NCI-H748 treated with DMSO at 0.1 percent for 48 hours (cell line): ENCODE results near the gene SRA1.
A peak's percentile ranks its signal among the peaks of the same experiment; 100 is the strongest.

Experiments
- DNase-seq: peaks from one replicate; lab custom pipeline; 2025; lab: John Stamatoyannopoulos, UW

Gene SRA1

DNA sequence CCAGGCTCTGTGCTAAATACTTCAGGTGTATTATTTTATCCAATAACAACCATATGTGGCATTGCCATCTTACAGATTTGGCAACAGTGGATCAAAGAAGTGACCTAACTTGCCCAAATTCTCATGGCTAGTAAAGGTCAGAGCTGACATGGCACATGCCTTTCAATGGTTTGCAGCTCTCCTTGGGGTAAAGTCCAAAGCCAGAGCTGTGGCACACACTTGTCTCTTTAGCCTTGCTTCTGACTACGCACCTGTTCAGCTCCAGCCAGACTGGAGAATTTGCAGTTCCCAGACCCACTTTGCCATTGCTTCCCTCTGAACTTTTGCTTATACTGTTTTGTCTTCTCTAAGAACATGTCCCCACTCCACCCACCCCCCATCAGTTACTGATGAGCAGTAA is 13.2 kb upstream of the SRA1 start:
- no peak for DNase-seq

GRCh38 chr5:140570058-140570457 is 12.8 kb upstream of the SRA1 start:
- DNase-seq = no peak

DNA sequence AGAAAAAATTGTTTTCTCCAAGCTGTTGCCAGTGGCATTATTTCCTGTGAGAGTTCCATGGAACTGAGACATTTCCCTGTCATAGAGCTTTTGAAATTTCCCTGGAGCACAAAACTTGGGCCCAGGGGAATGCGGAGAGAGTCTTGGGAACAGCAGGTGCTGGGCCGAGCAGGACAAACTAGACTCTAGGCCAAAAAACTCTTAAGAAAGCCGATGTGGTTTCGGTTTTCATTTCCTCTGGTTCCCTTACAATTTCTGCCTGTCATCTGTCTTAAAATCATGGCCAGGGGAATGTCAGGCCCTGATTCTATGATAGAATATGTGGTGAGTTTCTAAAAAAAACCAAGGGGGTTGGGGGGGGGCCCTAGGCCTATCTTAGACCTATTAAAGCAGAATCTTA is 11.9 kb upstream of the SRA1 start:
- DNase-seq = no peak

DNA sequence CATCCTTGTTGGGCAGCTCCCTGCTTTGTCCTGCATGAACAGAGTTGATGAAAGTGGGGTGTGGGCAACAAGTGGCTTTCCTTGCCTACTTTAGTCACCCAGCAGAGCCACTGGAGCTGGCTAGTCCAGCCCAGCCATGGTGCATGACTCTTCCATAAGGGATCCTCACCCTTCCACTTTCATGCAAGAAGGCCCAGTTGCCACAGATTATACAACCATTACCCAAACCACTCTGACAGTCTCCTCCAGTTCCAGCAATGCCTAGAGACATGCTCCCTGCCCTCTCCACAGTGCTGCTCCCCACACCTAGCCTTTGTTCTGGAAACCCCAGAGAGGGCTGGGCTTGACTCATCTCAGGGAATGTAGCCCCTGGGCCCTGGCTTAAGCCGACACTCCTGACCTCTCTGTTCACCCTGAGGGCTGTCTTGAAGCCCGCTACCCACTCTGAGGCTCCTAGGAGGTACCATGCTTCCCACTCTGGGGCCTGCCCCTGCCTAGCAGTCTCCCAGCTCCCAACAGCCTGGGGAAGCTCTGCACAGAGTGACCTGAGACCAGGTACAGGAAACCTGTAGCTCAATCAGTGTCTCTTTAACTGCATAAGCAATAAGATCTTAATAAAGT is 11.3 kb upstream of the SRA1 start:
- DNase-seq = no peak

GRCh38 chr5:140567871-140568270 is 10.6 kb upstream of the SRA1 start:
- no peak for DNase-seq

- no peak for DNase-seq
Measured at GRCh38 chr5:140567136-140567818, 10.0 kb upstream of the SRA1 start.

GRCh38 chr5:140566665-140567064 is 9.4 kb upstream of the SRA1 start:
- DNase-seq = no peak

DNA sequence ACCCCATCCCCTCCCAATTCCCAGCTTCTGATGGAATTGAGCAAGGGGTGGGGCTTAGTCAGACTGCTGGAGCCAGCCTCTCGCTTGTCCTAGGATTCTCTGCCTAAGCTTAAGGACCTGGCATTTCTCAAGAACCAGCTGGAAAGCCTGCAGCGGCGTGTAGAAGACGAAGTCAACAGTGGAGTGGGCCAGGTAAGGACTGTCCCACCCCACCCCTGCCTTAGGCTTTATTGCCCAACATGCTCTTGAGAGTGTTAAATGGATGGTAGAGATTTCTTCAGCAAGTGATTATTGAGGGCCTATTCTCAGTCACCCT is 8.5 kb upstream of the SRA1 start:
- no peak for DNase-seq

DNA sequence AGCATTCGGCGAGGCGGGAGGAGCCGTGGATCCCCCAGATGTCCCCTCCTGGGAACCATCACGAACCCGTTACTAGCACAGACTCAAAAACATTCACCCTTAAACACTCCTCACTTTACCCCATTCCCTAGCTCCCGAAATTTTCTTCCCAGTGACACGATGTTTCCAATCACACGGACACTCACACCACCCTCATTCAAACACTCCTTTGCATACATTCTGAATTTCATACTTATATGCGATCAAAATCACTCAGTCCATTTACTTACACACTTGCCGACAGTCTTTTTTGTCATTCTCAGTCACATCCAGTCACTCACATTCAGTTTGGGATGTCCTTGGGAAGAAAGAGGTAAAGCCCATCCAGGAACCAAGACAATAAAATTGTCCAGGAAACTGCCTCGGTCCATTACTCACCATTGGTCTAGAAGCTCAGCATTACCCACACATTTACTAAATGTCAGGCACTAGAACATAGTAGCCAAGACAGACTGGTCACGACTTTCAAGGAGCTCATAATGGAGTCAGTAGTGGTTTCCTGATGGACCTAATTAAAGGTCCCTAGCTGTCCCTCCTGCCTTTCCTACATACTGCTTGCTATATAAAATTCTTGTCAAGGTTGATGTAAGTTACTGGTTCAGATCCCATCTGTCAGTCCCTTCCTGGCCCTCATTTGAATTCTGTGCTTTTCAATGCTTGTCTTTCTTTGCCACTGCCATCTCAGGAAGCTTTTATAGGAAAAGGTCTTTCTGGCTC is 7.9 kb upstream of the SRA1 start:
- DNase-seq = no peak

GRCh38 chr5:140564196-140565023 is 7.1 kb upstream of the SRA1 start, which contains the start of the genes APBB3 and SLC35A4:
Gene APBB3 (minus strand): TSS chr5:140564598. CDS start chr5:140564245, 353 bp downstream.
Gene SLC35A4 (plus strand): TSS chr5:140564828. CDS start chr5:140567170, 2,342 bp downstream.
- DNase-seq = peak; percentile 94

DNA sequence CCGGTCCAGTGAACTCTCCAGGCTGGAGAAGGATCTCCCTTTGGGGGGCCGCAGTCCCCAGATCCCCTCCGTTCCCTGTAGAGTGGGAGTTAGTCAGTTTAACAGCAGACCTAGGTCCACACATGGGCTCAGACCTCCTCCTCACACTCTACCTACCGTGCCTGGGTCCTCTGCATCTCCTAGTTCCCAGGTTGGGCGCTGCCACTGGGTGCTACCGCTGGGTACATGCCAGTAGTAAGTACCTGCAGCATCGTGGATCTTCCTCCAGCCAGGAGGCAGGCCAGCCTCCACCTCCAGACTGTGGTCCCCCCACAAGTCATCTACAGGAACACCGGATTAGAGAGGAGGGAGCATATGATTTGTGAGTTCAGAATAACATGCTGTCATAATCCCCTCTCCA is 6.3 kb upstream of the SRA1 start:
- no peak for DNase-seq

DNA sequence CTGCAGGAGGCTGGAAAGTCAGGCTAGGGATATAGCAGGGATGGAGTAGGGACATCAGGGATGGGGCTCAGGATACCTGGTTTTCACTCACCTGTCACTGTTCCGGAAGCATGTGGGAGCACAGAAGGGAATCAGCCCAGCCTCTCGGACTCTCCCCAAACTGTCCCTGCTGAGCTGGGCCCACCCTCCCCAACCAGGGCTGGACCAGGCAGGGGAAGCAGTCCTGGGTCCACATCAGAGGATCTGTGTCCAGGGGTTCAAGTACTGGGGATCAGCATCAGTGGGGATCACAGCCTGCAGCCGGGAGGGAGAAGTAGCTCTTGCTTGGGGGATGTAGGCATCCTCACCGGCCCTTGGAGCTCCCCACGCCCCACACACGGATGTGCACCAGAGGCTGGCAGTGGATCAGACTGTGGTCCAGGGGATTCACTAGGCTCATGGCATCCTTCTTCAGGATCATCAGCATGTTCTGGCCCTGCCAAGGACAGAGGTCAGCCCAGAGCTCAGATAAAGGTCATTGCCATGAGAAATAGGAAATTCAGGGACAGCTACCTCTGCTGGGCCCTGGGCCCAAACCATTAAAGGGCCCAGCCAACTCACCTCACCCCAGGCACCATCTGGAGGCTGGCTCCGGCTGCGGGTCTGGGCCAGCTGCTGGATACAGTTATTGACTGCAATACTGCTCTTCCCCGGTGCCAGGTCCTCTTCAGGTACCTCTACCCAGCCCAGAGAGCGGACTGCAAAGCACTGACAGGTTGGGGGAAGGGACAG is 4.7 kb upstream of the SRA1 start:
- no peak for DNase-seq

- DNase-seq = no peak
Measured at GRCh38 chr5:140560227-140560626, 3.0 kb upstream of the SRA1 start.

DNA sequence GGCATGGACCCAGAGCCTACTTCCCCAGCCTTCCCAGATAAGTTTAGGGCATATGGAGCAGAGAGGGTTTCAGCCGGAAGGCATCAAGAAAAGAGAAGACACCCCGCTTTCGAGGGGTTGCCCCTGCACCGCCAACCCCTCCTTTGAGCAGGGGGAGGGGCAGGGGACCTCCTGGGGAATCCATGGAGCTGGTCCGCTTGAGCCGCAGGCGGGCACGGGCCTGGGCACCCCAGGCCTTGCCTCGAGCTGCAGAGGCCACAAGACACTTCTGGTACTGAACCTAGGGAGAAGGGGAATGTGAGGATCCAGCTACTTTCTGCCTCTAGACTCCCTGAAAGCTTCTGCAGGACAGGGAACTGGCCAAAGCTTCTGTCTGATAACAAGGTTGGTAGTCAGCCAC is 1.3 kb upstream of the SRA1 start:
- no peak for DNase-seq

DNA sequence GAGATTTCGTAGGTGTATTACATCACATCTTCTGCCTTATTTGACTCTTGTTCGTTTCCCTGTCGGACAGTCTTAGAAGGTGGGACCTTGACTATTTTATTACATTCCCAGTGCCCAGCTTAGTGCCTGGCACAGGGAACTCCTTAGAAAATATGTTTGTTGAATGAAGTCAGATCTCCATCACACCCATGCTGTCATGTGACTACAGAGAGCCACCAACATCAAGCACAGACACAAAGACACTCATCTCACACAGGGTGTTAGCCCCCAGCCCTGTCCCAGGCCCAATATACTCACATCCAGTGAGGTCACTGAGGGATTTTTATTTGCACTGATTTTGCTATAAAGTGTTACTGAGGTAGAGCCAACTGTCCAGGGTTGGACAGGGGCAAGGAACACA is 692 bp upstream of the SRA1 start:
- no peak for DNase-seq

GRCh38 chr5:140556438-140556837 is 835 bp downstream of the SRA1 start:
- no peak for DNase-seq

DNA sequence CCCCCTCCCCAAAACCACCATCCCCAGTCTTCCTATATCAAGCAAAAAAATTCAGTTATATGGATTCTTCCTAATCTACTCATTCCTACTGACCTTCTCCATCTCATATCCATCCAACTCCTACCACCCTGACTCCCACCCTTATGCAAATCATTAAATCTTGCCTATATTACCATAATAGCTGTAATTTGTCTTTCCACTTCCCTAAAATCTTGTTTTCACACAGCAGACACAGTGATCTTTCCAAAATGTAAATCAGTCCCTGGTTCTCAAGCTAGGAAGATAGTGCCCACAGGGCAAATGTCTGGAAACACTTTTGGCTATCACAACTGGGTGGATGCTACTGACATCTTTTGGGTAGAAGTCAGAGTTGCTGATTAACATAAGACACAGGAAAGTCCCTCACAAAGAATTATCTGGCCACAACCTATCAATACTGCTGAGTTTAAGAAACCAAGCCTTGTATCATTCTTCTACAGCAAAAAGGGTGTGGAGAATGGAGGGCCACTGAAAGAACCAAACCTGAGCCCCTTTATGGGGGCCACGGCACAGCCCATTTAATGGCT is 1.4 kb downstream of the SRA1 start:
- DNase-seq = no peak

- DNase-seq = no peak
Measured at GRCh38 chr5:140554454-140554853, 2.8 kb downstream of the SRA1 start.

- no peak for DNase-seq
Measured at GRCh38 chr5:140553657-140554056, 3.6 kb downstream of the SRA1 start.

- no peak for DNase-seq
Measured at GRCh38 chr5:140551872-140552271, 5.4 kb downstream of the SRA1 start.
